ENCODE measurements around the gene GLMN.
"Not testable (repeated sequence)": the region's sequence is repeated elsewhere in the genome, so short reads cannot be mapped to it uniquely, and the experiment has no call there.

GLMN gene

DNA sequence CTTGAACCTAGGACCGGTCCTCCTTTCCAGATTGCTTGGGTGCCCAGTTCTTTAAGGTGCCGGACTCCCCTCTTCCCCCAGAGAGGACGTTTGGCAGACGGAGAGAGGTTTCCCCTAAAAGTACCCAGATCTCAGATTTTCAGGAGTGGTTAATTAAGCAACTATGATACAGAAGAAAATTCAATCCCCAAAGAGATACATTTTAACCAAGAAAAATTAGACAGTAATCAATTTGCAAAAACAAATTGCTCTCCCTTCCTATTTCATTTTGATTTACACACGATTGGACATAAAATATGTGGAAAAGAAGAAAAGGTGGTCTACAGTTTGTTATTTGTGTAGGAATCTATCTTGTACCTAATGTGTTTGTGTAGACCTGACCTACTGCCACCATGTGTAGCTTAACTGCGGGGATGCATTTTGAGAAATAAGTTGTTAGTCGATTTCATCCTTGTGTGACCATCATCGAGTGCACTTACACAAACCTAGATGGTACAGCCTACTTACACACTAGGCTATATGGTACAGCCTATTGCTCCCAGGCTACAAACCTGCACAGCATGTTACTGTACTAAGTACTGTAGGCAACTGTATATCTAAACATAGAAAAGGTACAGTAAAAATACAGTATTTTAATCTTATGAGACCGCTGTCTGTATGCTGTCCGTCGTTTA is 827 bp upstream of the GLMN start:
- DNase-seq (ENCODE audit: low read depth in 2 of 2) = no peak

DNA sequence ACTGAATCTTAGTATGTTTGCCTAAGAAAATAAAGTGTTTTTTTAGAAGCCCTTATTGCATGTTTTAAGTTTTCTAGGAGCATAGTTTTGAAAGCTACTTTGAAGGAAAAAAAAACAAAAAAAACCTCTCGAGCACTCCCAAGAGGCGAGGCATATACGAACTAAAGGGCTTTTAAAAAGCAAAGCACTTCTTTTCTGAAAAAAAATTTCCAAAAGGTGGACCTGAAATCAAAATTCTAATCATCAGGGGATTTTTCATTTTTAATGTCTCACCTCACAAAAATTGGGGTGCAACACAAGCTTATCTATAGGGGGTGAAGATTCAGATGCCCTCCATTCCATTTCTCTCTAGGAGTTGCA is 594 bp downstream of the GLMN start:
- no peak for DNase-seq (ENCODE audit: low read depth in 2 of 2)

DNA sequence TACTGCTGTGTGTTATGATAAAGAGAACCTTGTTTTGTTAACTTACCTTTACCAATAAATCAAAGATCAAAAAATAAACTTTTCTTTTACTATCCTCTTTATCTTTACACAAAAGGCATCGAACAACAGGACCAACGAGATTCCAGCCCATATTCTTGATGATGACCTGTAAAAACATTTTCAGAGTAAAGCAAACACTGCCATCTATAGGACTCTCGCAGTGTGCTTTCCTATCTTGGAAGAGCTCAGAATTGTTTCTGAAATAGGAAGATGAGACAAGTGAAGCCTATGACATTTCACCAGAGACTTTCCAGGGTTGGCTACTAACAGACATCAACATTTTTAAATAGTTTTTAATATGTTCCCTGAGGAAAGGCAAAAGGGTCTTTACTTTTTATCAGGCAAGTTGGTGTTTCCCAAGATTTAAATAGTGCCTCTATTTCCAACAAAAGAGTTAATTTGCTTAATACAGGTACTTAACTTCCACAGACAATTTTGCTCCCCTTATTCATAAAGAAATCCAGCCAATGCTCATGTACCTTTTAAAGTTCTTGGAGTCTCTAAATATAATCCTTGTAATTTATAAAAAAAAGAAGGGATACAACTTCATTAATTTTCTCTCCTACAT is 7.3 kb downstream of the GLMN start:
- no peak for DNase-seq (ENCODE audit: low read depth in 2 of 2)

DNA sequence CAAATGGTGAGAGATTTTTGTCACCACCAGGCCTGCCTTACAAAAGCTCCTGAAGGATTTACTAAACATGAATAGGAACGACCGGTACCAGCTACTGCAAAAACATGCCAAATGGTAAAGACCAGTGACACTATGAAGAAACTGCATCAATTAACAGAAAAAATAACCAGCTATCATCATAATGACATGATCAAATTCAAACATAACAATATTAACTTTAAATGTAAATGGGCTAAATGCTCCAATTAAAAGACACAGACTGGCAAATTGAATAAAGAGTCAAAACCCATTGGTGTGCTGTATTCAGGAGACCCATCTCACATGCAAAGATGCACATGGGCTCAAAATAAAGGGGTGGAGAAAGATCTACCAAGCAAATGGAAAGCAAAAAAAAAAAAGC is 17.4 kb downstream of the GLMN start:
- not testable (repeated sequence) for DNase-seq (ENCODE audit: low read depth in 2 of 2)

DNA sequence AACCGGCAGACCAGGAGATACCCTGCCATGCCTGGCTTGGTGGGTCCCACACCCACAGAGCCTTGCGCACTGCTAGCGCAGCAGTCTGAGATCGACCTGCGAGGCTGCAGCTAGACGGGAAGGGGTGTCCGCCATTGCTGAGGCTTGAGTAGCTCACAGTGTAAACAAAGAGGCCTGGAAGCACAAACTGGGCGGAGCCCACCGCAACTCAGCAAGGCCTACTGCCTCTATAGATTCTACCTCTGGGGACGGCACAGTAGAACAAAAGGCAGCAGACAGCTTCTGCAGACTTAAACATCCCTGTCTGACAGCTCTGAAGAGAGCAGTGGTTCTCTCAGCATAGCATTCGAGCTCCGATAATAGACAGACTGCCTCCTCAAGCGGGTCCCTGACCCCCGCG is 19.0 kb downstream of the GLMN start:
- DNase-seq (ENCODE audit: low read depth in 2 of 2) = not testable (repeated sequence)

DNA sequence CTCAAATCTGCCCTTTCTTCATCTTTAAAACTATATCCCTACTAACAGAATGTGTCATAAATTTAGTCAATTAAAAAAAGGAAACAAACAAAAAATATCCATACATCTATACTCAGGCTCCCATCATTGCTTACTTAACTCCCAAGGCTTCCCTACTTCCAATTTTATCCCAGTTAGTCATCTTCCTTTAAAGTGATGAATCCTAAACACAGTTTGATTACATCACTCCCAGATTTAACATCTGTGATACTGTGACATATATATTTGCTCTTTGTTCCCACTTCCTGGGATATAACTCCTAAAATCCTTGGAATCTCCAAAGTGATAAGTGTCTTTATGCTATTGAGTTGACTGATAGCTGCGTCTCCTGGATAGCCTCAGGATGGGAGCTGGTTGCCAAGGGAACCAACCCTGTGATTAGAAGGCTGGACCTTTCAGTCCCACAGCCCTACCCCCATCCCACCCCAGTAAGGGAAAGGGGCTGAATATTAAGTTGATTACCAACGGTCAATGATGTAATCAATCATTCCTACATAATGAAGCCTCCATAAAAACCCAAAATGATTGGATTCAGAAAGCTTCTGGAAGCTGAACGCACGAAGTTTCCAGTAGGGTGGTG is 21.6 kb downstream of the GLMN start:
- no peak for DNase-seq (ENCODE audit: low read depth in 2 of 2)

DNA sequence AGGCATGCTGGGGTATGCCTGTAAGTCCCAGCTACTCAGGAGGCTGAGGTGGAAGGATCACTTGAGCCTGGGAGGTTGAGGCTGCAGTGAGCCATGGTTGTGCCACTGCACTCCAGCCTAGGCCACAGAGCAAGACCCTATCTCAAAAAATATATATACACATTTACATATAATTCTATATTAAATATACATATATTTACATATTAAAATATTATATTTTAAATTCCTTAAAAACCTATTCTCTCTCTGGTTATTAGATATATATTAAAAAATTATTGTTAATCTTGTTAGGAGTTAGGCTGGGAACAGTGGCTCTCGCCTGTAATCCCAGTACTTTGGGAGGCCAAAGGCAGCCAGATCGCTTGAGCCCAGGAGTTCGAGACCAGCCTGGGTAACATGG is 22.7 kb downstream of the GLMN start:
- DNase-seq (ENCODE audit: low read depth in 2 of 2) = no peak

DNA sequence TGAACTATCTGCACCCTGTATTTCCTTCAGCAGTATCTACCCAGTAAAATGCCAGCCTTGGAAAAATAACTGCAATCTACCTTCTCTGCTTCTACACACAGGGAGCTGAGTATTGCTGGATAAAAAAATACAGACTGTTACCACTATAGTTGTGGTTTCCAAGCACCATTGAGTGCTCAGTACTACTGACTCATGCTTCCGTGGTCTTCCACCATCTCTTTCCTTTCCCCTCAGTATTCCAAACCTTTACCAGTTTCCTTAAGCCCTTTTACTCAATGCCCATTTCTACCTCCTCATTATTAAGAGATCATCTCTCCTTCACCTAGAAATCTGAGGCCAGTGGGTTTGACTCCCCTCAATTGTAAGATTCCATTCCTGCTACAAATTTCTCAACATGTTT is 23.8 kb downstream of the GLMN start:
- DNase-seq (ENCODE audit: low read depth in 2 of 2) = no peak

DNA sequence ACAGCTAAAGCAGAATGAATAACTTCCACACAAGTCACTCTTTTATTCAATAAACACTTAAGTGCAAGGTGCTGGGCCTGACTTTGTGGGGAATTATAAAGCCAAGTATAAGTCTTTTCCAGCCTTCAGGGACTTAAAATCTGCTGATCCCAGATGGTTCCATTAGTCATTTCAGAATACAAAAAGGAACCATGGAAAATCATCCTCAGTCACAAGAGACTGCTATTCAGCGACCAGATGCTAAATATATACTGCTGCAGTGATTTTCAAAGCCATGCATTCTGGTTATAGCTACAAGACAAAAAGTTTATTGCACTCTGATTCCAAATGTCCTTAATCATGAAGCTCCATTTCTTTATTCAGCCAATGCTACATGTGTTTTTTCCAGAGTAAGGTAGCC is 25.7 kb downstream of the GLMN start:
- no peak for DNase-seq (ENCODE audit: low read depth in 2 of 2)

DNA sequence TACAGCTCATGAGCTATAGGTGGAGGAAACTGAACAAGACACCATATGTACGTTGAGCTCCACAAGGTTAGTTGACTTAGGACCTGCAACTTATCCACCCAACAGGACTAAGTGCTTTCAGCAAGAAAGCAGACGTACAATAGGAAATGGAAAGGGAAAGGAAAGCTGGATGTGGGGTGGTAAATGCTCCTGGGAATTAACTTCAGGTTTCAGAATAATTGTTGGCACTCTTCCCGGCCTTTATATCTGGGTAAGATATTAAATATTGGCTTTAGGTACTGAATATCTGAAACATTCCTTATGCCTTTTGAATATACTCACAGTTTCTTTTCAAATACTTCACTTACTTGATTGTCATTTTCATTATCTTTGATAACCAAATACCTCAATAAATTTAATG is 36.3 kb downstream of the GLMN start:
- DNase-seq (ENCODE audit: low read depth in 2 of 2) = no peak

DNA sequence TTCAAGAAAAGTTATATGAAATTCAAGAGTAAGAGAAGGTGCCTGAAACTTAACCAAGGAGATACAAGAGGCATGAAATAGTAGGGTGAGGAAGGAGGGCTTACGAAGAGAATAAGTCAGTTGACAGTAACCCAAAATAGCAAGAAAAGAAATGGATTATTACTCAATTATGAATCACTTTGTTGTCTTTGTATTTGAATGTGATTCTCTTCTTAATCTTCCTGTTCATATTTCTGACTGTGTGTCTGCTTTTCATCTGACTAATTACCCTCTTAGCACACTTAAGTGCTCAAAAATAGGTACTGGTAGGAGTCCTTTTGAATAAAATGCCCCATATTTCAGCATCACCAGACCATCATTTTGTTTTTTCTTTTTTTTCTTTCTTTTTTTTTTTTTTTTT is 39.4 kb downstream of the GLMN start:
- DNase-seq (ENCODE audit: low read depth in 2 of 2) = no peak

DNA sequence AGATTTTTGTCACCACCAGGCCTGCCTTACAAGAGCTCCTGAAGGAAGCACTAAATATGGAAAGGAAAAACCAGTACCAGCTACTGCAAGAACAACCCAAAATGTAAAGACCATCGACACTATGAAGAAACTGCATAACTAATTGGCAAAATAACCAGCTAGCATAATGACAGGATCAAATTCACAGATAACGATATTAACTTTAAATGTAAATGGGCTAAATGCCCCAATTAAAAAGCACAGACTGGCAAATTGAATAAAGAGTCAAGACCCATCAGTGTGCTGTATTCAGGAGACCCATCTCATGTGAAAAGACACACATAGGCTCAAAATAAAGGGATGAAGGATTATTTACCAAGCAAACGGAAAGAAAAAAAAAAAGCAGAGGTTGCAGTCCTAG is 44.1 kb downstream of the GLMN start:
- DNase-seq (ENCODE audit: low read depth in 2 of 2) = not testable (repeated sequence)

DNA sequence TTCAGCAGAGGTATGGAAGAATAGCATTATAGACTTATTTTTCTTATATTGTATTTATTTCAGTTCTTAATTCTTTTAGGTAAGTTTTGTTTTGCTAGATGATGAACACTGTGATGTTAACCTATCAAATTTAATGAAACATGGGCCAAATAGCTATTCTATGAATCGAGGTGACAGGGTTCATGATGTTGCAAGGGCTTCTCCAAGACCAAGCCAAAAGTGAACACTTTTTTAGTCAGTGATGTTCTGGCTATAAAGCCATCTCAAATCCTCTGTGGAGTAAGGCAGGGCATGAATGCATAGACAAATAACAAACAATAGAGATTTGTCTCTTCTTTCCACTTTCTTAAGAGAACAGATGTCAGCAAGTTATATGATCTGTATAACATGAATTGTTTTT is 54.4 kb downstream of the GLMN start:
- no peak for DNase-seq (ENCODE audit: low read depth in 2 of 2)

DNA sequence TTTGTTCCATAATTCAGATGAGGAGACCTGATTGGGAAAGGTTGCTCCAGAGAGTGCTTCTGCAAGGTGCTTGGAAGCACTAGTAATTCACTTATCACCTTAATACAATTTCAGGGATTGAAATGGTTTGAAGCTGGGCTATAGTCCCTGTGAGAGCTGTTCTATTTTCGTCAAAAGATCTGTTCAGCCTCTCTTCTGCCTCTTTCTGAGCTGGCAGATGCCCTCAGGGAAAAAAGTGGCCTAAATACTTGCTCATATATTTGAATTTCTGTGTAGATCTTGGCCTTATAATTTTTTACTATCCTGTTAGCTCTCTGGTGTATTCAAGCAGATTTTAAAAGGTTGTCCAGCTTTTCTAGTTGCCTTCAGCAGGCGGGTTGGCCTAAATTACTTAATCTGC is 58.8 kb downstream of the GLMN start:
- no peak for DNase-seq (ENCODE audit: low read depth in 2 of 2)

DNA sequence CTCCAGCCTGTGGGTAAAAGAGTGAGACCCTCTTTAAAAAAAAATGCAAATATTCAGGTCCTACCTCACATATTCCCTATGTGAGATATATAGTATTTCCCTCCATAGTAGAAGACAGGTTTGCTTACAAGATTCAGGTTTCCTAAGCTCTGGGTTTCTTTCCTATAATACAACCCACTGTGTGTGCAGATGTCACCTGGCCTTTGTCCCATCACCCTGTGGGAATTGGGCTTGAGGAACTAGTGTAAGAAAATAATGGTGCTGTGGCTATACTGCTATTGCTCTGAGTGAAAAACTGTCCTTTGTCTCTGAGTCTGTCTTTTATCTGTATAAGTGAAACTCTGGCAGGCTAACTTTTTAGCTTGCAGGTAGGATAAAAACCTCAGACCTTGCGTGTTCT is 68.1 kb downstream of the GLMN start:
- no peak for DNase-seq (ENCODE audit: low read depth in 2 of 2)

DNA sequence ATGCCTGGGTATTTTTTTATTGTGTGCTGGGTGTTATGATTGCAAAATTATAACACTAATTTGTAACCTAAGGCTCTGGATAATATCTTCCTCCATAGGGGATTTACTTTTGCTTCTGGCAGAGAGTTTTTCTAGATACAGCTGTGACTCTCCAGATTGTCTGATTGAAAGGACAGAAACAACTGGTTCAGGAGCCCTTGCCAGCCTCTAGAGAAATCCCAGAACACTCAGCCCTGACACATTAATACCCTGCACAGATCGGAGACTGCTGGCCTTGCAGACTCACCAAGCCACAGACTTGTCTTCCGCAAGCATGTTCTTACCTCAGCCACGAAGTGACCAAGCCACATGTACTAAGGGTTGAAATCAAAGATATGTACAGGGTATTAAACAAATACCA is 70.4 kb downstream of the GLMN start:
- no peak for DNase-seq (ENCODE audit: low read depth in 2 of 2)

DNA sequence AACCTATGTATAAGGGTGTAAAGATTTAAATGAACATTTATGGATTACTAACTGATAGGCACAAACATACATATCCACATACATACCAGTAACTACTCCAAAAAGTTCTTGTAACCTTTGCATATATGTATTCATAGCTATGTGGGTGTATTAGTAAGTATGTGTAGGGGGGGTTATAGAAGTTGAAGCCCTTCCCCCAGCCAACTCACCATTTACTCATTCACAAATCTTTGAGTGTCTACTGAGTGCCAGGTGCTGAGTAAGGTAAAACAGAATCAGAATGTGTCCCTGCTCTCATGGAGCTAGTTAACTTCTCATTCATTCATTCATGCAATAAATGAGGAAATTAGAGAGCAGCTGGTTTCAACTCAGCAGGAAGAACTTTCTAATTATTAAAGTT is 79.8 kb downstream of the GLMN start:
- no peak for DNase-seq (ENCODE audit: low read depth in 2 of 2)

DNA sequence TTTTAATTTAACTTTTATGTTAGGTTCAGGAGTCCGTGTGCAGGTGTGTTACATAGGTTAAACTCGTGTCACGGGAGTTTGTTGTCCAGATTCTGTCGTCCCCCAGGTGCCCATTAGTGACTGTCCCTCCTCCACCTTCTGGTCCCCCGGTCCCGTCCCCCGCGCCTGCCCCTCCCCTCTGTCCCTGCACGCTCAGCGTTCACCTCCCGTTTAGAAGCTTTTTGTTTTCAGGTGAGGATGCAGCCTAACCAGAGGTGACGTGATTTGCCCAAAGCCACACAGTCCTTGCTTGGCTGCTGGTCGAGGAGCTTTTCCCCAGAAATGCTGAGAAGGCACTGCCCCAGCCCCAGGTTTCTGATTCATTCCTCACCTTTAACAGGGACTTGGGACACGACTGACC is 80.2 kb downstream of the GLMN start:
- no peak for DNase-seq (ENCODE audit: low read depth in 2 of 2)

DNA sequence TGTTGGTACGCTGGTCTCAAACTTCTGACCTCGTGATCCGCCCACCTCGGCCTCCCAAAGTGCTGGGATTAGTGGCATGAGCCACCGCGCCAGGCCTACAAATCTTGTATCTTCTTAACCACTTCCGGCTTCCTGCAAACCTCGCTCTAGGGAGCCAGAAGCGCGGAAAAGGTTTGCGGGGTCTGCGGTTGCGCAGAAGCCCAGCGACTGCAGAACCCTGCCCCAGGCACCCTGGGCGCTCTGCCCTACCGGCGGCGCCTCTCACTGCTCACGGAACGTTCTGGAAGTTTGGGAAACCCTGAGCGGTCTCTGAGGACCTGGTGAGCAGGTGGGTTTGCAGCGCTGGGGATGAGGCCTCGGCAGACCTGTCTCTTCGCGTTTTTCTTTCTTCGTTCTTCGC is 81.1 kb downstream of the GLMN start, which contains the start of gene C1orf146:
TSS of gene C1orf146 (plus strand) at position 195 of the 400 bp plus-strand sequence. CDS start 13,506 bp downstream, outside the sequence.
- no peak for DNase-seq (ENCODE audit: low read depth in 2 of 2)

DNA sequence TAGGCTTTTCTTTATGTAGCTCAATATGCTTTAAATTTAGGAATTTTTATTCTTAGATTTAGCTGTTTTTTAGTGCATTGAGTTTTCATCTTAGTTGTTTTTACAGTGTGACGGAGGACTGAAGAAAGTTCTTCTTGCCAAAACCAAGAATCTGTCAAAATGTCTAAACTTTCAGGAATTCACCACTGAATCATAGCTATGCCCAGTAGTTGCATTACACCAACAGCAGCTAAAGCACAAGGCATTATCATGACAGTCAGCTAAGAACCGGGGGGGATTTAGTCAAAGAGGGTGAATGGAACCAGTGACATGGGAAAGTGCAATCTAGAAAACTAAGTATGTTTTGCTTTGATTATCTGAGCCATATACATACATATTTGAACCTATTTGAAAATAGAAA is 87.6 kb downstream of the GLMN start:
- no peak for DNase-seq (ENCODE audit: low read depth in 2 of 2)

DNA sequence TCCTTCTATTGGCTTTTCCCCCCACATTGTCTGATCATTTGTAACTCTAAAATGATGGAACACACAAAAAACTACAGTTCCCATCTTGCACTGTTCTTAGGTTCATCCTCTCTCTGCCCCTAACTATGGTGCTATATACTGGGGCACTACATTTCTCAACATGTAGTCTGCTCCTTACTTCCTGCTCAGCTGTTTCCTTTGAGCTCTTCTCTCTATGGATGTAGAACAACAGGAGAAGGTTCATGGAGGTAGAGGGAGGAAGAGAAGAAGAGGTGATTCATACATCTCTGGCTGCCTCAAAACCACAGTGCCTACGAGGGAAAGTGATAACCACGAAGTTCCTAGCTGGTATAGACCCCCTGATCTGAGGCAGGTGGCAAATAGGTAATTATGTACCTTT is 88.1 kb downstream of the GLMN start:
- DNase-seq (ENCODE audit: low read depth in 2 of 2) = no peak

DNA sequence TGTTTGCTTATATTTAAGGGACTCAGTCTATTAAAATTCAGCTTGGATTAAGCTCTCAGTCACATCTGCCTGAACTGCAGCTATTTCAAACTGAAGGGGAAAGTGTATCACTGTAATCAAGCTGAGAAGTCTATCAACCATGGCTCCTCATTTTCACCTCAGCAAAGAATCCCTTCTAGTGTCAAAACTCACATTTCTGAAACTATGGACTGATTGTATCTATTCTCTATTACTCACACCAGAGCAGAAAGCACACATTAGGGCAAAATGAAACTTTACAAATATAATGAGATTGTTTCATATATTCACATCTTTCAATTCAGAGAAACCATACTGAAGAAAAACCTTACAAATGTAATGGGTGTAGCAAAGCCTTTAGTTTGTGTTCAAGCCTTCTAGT is 95.7 kb downstream of the GLMN start:
- no peak for DNase-seq (ENCODE audit: low read depth in 2 of 2)

DNA sequence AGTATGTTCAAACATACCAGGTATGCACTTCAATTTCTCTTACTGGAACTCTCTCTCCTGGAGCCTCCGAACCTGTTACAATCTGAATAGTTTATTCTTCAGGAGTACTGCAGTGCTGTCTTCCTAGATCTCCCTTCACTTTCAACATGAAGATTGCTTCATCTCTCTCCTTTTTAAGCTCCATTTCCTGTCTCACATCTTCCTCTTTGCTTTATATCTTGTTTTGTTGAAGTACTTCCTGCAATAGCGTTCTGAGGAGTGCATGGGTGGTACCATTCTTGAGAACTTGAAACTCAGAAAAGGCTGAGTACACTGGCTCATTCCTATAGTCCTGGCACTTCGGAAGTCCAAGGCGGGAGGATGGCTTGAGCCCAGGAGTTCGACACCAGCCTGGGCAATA is 96.8 kb downstream of the GLMN start:
- no peak for DNase-seq (ENCODE audit: low read depth in 2 of 2)
